IPS-15b (cell line): Measurements from ENCODE around the gene CDC34.

Experiments used
- H3K27me3 ChIP-seq: one replicate; pipeline ENCODE4 v1.6.1; 2013; ENCODE audit warnings: low read length; ENCODE audit not compliant: control insufficient read depth, insufficient read depth
- H3K36me3 ChIP-seq: one replicate; pipeline ENCODE4 v1.6.1; 2013; ENCODE audit warnings: low read length; ENCODE audit not compliant: control insufficient read depth, insufficient read depth
- H3K4me1 ChIP-seq: one replicate; pipeline ENCODE4 v1.6.1; 2013; ENCODE audit warnings: mild to moderate bottlenecking, low read length; ENCODE audit not compliant: control insufficient read depth, insufficient read depth
- H3K4me3 ChIP-seq: one replicate; pipeline ENCODE4 v1.5.1; 2013; ENCODE audit warnings: low read depth, low read length
- H3K9ac ChIP-seq: one replicate; pipeline ENCODE4 v1.6.1; 2013; ENCODE audit warnings: low read depth, mild to moderate bottlenecking, low read length
- H3K9me3 ChIP-seq: one replicate; pipeline ENCODE4 v1.6.1; 2013; ENCODE audit warnings: mild to moderate bottlenecking, low read length; ENCODE audit not compliant: control insufficient read depth, insufficient read depth

The CDC34 gene

GRCh38 chr19:591099-591958 lies 59.8 kb downstream of the CDC34 start:
- no peak overlapping the region for H3K4me3 ChIP-seq
- H3K4me1 ChIP-seq: no peaks in the 10 kb centered on the region
- H3K27me3 ChIP-seq: peaks cover 18% of the 10 kb centered on the region
- H3K9me3 ChIP-seq: no peaks in the 10 kb centered on the region
- H3K36me3 ChIP-seq: no peaks in the 10 kb centered on the region
- H3K9ac ChIP-seq: no peak overlapping the region
